OCI-LY3 (cell line): ENCODE measurements around the gene C14orf132.

Experiments
- H2AFZ ChIP-seq: fragments of 200-600, 300-600 bp; shearing (Covaris generic); 2 replicates; pipeline ENCODE4 v1.6.0; 2014; ENCODE audit warnings: antibody characterized with exemption, low read depth, low read length
- H3K27ac ChIP-seq: fragments of 200-600, 300-600 bp; sonication (generic); 2 replicates; pipeline ENCODE4 v1.5.1; 2014; ENCODE audit warnings: mild to moderate bottlenecking, low read length, moderate library complexity, mixed read lengths
- H3K27me3 ChIP-seq: fragments of 200-600, 300-600 bp; sonication (generic); 2 replicates; pipeline ENCODE4 v1.6.1; 2014; ENCODE audit warnings: low read depth, low read length, mixed read lengths
- H3K36me3 ChIP-seq: fragments of 200-600, 300-600 bp; sonication (generic); replicated peaks from 2 replicates; pipeline ENCODE3; 2014; ENCODE audit warnings: low read depth, low read length, mixed read lengths
- H3K4me1 ChIP-seq: fragments of 300-600, 200-600 bp; sonication (generic); 2 replicates; pipeline ENCODE4 v1.6.1; 2014; ENCODE audit warnings: low read length, mixed read lengths
- H3K4me2 ChIP-seq: fragments of 200-600, 300-600 bp; sonication (generic); 2 replicates; pipeline ENCODE4 v1.6.1; 2014; ENCODE audit warnings: low read length, mixed read lengths
- H3K4me3 ChIP-seq: fragments of 300-600, 200-600 bp; sonication (generic); 2 replicates; pipeline ENCODE4 v1.5.1; 2014; ENCODE audit warnings: antibody characterized with exemption, mild to moderate bottlenecking, low read length, moderate library complexity
- H3K79me2 ChIP-seq: fragments of 300-600, 200-600 bp; shearing (Covaris generic); 2 replicates; pipeline ENCODE4 v1.6.1; 2014; ENCODE audit warnings: mild to moderate bottlenecking, low read length, mixed read lengths
- H3K9ac ChIP-seq: fragments of 300-600, 200-600 bp; shearing (Covaris generic); 2 replicates; pipeline ENCODE4 v1.6.0; 2014; ENCODE audit warnings: mild to moderate bottlenecking, low read length, moderate library complexity
- H3K9me3 ChIP-seq: fragments of 200-600, 300-600 bp; shearing (Covaris generic); 2 replicates; pipeline ENCODE4 v1.6.1; 2014; ENCODE audit warnings: low read length, mixed read lengths; ENCODE audit not compliant: insufficient read depth
- H4K20me1 ChIP-seq: fragments of 200-600, 300-600 bp; sonication (generic); 2 replicates; pipeline ENCODE4 v1.6.1; 2016; ENCODE audit warnings: low read length, mixed read lengths; ENCODE audit not compliant: insufficient read depth
- CTCF ChIP-seq: fragments of 200-600, 300-600 bp; sonication (generic); IDR thresholded peaks from 2 replicates; pipeline ENCODE4 v1.5.1; 2014; ENCODE audit warnings: antibody characterized with exemption, low read length, low read depth
- EZH2phosphoT487 ChIP-seq: fragments of 200-600 bp; shearing (Covaris generic); IDR thresholded peaks from 2 replicates; pipeline ENCODE4 v1.6.1; 2018; ENCODE audit warnings: antibody characterized with exemption, mixed run types, low read depth

C14orf132 gene

GRCh38 chr14:96088481-96088880 is 49.3 kb downstream of the C14orf132 start:
- Histone ChIP-seq H3K4me2 (no peak overlapping the region), H3K9me3 (no peaks in the 10 kb centered on the region), H3K27ac (no peak overlapping the region), H3K27me3 (peaks cover 16% of the 10 kb centered on the region), H2AFZ (no peak overlapping the region), H3K4me3 (no peak overlapping the region), H3K79me2 (no peaks in the 10 kb centered on the region), H3K4me1 (no peaks in the 10 kb centered on the region), H3K36me3 (no peaks in the 10 kb centered on the region), H3K9ac (no peak overlapping the region), H4K20me1 (no peaks in the 10 kb centered on the region)
- TF ChIP-seq CTCF, result no peak
- no peak for TF ChIP-seq EZH2phosphoT487

DNA sequence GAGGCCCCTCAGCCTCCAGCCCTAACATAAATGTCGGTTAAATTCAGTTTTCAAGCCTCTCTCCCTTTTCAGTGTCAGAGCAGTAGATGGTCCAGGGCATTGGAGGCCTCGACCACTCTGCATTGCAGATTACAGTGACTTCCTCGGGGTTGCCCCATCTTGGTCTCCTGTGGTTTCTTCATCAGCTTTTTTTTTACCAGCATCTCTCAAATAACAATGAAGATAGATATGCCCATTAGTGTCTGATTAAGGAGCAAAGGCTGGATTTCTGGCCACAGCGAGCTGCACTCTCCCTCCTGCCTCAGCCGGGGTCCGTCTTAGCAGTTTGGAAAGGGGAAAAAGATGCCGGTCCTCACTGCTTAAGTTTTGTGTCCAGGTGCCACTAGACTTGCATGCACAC is 49.7 kb downstream of the C14orf132 start:
- no peaks in the 10 kb centered on the region for H3K9me3 ChIP-seq
- no peaks in the 10 kb centered on the region for H3K79me2 ChIP-seq
- H4K20me1 ChIP-seq, result no peaks in the 10 kb centered on the region
- H3K36me3 ChIP-seq, result no peaks in the 10 kb centered on the region
- H3K4me1 ChIP-seq, result no peaks in the 10 kb centered on the region
- H3K27me3 ChIP-seq, result peaks cover 16% of the 10 kb centered on the region
- no peak overlapping the region for H3K27ac ChIP-seq
- H3K4me2 ChIP-seq, result no peak overlapping the region
- TF ChIP-seq CTCF, result no peak
- no peak for TF ChIP-seq EZH2phosphoT487
- no peak overlapping the region for H3K4me3 ChIP-seq
- no peak overlapping the region for H2AFZ ChIP-seq
- H3K9ac ChIP-seq, result no peak overlapping the region

DNA sequence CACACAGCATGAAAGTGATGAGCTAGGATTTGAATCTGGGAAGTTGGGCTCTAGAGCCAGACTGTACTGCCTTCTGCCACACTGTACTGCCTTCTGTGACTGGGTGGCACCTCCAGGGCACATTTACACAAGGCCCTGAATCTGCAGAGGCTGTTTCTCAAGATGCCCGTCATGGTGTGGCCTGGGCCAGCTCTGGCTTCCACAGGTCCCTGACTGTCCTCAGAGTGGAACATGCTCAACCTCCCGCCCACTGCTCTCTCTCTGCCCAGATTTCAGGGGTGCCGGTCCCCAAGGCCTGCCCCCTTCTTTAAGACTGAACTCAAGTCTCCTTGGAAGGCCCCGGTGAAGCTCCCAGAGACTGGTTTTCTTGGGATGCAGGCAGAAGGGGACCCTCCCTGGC is 50.2 kb downstream of the C14orf132 start:
- H3K79me2 ChIP-seq, result no peaks in the 10 kb centered on the region
- H3K4me3 ChIP-seq, result no peak overlapping the region
- H3K27me3 ChIP-seq, result peaks cover 16% of the 10 kb centered on the region
- H3K4me2 ChIP-seq, result no peak overlapping the region
- no peak overlapping the region for H3K27ac ChIP-seq
- no peak overlapping the region for H3K9ac ChIP-seq
- H3K9me3 ChIP-seq, result no peaks in the 10 kb centered on the region
- TF ChIP-seq EZH2phosphoT487 (no peak), CTCF (no peak)
- H3K36me3 ChIP-seq, result no peaks in the 10 kb centered on the region
- H3K4me1 ChIP-seq, result no peaks in the 10 kb centered on the region
- no peak overlapping the region for H2AFZ ChIP-seq
- no peaks in the 10 kb centered on the region for H4K20me1 ChIP-seq

- no peaks in the 10 kb centered on the region for H3K4me1 ChIP-seq
- no peak overlapping the region for H3K9ac ChIP-seq
- no peaks in the 10 kb centered on the region for H3K9me3 ChIP-seq
These were observed 51.4 kb downstream of the C14orf132 start for GRCh38 chr14:96090441-96091148.

More at GRCh38 chr14:96090441-96091148, 51.4 kb downstream of the C14orf132 start:
- H3K4me3 ChIP-seq, result no peak overlapping the region
- H3K36me3 ChIP-seq, result no peaks in the 10 kb centered on the region
- no peak overlapping the region for H3K27ac ChIP-seq
- no peaks in the 10 kb centered on the region for H3K79me2 ChIP-seq
- no peak overlapping the region for H3K4me2 ChIP-seq
- TF ChIP-seq EZH2phosphoT487 (no peak), CTCF (no peak)
- H4K20me1 ChIP-seq, result no peaks in the 10 kb centered on the region
- H3K27me3 ChIP-seq, result peaks cover 14% of the 10 kb centered on the region
- H2AFZ ChIP-seq, result no peak overlapping the region
